H1 (cell line): ENCODE measurements around the gene KRT6C. TPM values are rescaled to one million over a fixed set of nuclear protein-coding genes. Genes with fewer than 3 reads are reported as not detected.

Source experiments
- ASH2L ChIP-seq: fragments of 200-600, 300-600 bp; sonication (generic); IDR thresholded peaks from one replicate; pipeline ENCODE4 v1.7.1; 2017; ENCODE audit warnings: low read length
- ATF2 ChIP-seq: IDR thresholded peaks from 2 replicates; pipeline ENCODE4 v1.6.1; 2012; ENCODE audit warnings: low read length, inconsistent platforms
- BACH1 ChIP-seq: IDR thresholded peaks from 2 replicates; pipeline ENCODE4 v1.6.1; 2012; ENCODE audit warnings: low read length, improper control_type of control experiment
- CEBPB ChIP-seq: IDR thresholded peaks from 2 replicates; pipeline ENCODE4 v1.6.1; 2012; ENCODE audit warnings: low read depth, low read length
- CTBP2 ChIP-seq: IDR thresholded peaks from 2 replicates; pipeline ENCODE4 v1.7.0; 2011; ENCODE audit warnings: borderline replicate concordance, mild to moderate bottlenecking, moderate library complexity, mixed read lengths, low read length; ENCODE audit not compliant: insufficient read depth, insufficient read length
- CTCF ChIP-seq, 3 experiments: IDR thresholded peaks; 1 replicate in 2 of 3; 2 replicates in 1 of 3; pipeline versions ENCODE4 v1.5.1 to v1.6.1; 2011; ENCODE audit warnings: low read length in 3 of 3, mild to moderate bottlenecking in 3 of 3, inconsistent platforms in 2 of 3, low read depth in 1 of 3, moderate library complexity in 1 of 3; ENCODE audit not compliant: insufficient read depth in 1 of 3; ENCODE audit errors: control extremely low read depth in 1 of 3
- EGR1 ChIP-seq: IDR thresholded peaks from 2 replicates; pipeline ENCODE4 v1.6.1; 2011; ENCODE audit warnings: low read depth, low read length, borderline replicate concordance
- EZH2 ChIP-seq: fragments of 200-600 bp; sonication (generic); IDR thresholded peaks from 2 replicates; pipeline ENCODE4 v1.7.1; 2012; ENCODE audit warnings: low read depth, mild to moderate bottlenecking, moderate library complexity, low read length, inconsistent platforms; ENCODE audit not compliant: severe bottlenecking
- HDAC6 ChIP-seq: IDR thresholded peaks from one replicate; pipeline ENCODE4 v1.7.1; 2012; ENCODE audit warnings: low read depth, mild to moderate bottlenecking, inconsistent platforms, low read length, moderate library complexity
- KDM1A ChIP-seq: fragments of 200-600, 300-600 bp; sonication (generic); IDR thresholded peaks from 2 replicates; pipeline ENCODE4 v1.7.1; 2016; ENCODE audit warnings: mild to moderate bottlenecking, low read length, borderline replicate concordance
- MAX ChIP-seq: IDR thresholded peaks from 2 replicates; pipeline ENCODE4 v1.6.1; 2012; ENCODE audit warnings: inconsistent platforms
- NANOG ChIP-seq: IDR thresholded peaks from 2 replicates; pipeline ENCODE4 v1.6.1; 2011; ENCODE audit warnings: low read length, low read depth, mild to moderate bottlenecking, inconsistent platforms; ENCODE audit not compliant: insufficient read depth, poor library complexity, severe bottlenecking
- RFX5 ChIP-seq: IDR thresholded peaks from 2 replicates; pipeline ENCODE4 v1.6.1; 2011; ENCODE audit warnings: low read depth, low read length, improper control_type of control experiment, borderline replicate concordance
- SAP30 ChIP-seq: fragments of 300-600 bp; sonication (generic); IDR thresholded peaks from 2 replicates; pipeline ENCODE4 v1.7.1; 2012; ENCODE audit warnings: low read length, moderate library complexity, mild to moderate bottlenecking, inconsistent platforms; ENCODE audit not compliant: insufficient read depth, insufficient replicate concordance
- SIN3A ChIP-seq, 2 experiments: IDR thresholded peaks in 1 of 2; conservative IDR thresholded peaks in 1 of 2; 2 replicates each; pipeline ENCODE4 v1.6.1; 2011 to 2012; ENCODE audit warnings: low read length in 2 of 2, improper control_type of control experiment in 1 of 2, low read depth in 1 of 2, mild to moderate bottlenecking in 1 of 2
- SP1 ChIP-seq: IDR thresholded peaks from 2 replicates; pipeline ENCODE4 v1.6.1; 2011; ENCODE audit warnings: low read depth, low read length
- SP4 ChIP-seq: IDR thresholded peaks from 2 replicates; pipeline ENCODE4 v1.6.1; 2012; ENCODE audit warnings: low read length, inconsistent platforms
- SUZ12 ChIP-seq: fragments of 200-600 bp; sonication (generic); IDR thresholded peaks from 2 replicates; pipeline ENCODE4 v1.6.1; 2012; ENCODE audit warnings: mild to moderate bottlenecking, inconsistent platforms, low read length, moderate library complexity, mixed read lengths
- TAF1 ChIP-seq: IDR thresholded peaks from 2 replicates; pipeline ENCODE4 v1.6.1; 2011; ENCODE audit warnings: mild to moderate bottlenecking, low read depth, low read length
- TCF12 ChIP-seq: IDR thresholded peaks from 2 replicates; pipeline ENCODE4 v1.6.1; 2011; ENCODE audit warnings: low read depth, mild to moderate bottlenecking, low read length
- polyA plus RNA-seq, 7 experiments: library from polyadenylated mRNA; depleted of rRNA in 3 of 7; stranded (reverse) in 5 of 7; unstranded in 2 of 7; fragments of >200 nt in 5 of 7; fragments of 200-250 nt in 2 of 7; gene quantifications; 1 replicate in 5 of 7; 2 replicates in 1 of 7; 4 replicates in 1 of 7; pipeline versions ENCODE4 v1.2.1 to v1.2.3, GENCODE V29; 2011 to 2013; ENCODE audit warnings: missing spikeins in 2 of 7, mixed read lengths in 2 of 7
- total RNA-seq: library from RNA; stranded (reverse); fragmentation: NEBNext Ultra II Directional; extraction: Animal tissue kit (Norgen Biotek cat#: 25700); gene quantifications from 2 replicates; pipeline ENCODE4 v1.2.1, GENCODE V29; 2021

Gene KRT6C
- total and polyA plus RNA-seq, 2 of the 8 experiments (the other 6 are each of a cell fraction or from before 2014, with no cell fraction given), result not detected

GRCh38 chr12:52496590-52497071 lies 23.0 kb upstream of the KRT6C start (continued):
- TF ChIP-seq SUZ12, result no peak
- TF ChIP-seq SP1, result no peak
- TF ChIP-seq TAF1, result no peak
- no peak for TF ChIP-seq BACH1
- TF ChIP-seq SAP30, result peak; percentile 77
- TF ChIP-seq CTBP2, result peak; percentile 74
- no peak for TF ChIP-seq ASH2L
- TF ChIP-seq HDAC6, result no peak
- TF ChIP-seq KDM1A, result 0 out of 2 replicates have a peak, but pooled peaks have one; percentile 39
- peak; percentile 82 for TF ChIP-seq NANOG
- no peak for TF ChIP-seq CEBPB
- TF ChIP-seq EGR1, result no peak
- no peak for TF ChIP-seq CTCF (IDR thresholded peaks at IDR 0.05; ENCODE audit: control extremely low read depth in 1 of 3, insufficient read depth in 1 of 3, low read depth in 1 of 3, low read length in 3 of 3)
- no peak for TF ChIP-seq EZH2
- TF ChIP-seq RFX5, result no peak
- peak; percentile 91 to 94; a peak in 3 of 4 replicates for TF ChIP-seq SIN3A (conservative IDR thresholded peaks at IDR 0.05 in 1 of 2, IDR thresholded peaks at IDR 0.05 in 1 of 2; ENCODE audit: low read depth in 1 of 2, low read length in 2 of 2)
- TF ChIP-seq TCF12, result 0 out of 2 replicates have a peak, but pooled peaks have one; percentile 67
- peak; percentile 29; the same call in 1 of the 2 replicates for TF ChIP-seq MAX
- no peak for TF ChIP-seq SP4
- 0 out of 2 replicates have a peak, but pooled peaks have one; percentile 36 for TF ChIP-seq ATF2
